SK-N-SH (cell line): ENCODE data around the gene RASSF9. TPM values are rescaled to one million over a fixed set of nuclear protein-coding genes. Genes with fewer than 3 reads are reported as not detected.

Experiments used
- CTCF ChIA-PET: fragments of 300-600, 350-600 bp; formaldehyde crosslinking; extraction: SDS; loops from one replicate; lab custom pipeline; 2021; lab: Yijun Ruan, JAX
- POLR2A ChIA-PET: fragments of 350-600 bp; sonication (Branson Sonifier 250); formaldehyde crosslinking; extraction: SDS; loops from one replicate; lab custom pipeline; 2020; ENCODE audit warnings: antibody characterized with exemption, inconsistent platforms; lab: Yijun Ruan, JAX
- DNase-seq: peaks from one replicate; pipeline ENCODE4 v3.0.0; 2012
- H2AFZ ChIP-seq: fragments of 200-600 bp; sonication (generic); 2 replicates; pipeline ENCODE4 v1.8.1; 2016; ENCODE audit warnings: antibody characterized with exemption, mild to moderate bottlenecking, low read depth
- H3F3A ChIP-seq: fragments of 200-600 bp; sonication (generic); replicated peaks from 2 replicates; pipeline ENCODE3; 2016; ENCODE audit warnings: antibody characterized with exemption, mild to moderate bottlenecking; ENCODE audit not compliant: insufficient read depth
- H3K27ac ChIP-seq, 2 experiments: fragments of 200-500 bp in 1 of 2; fragments of 200-600 bp in 1 of 2; sonication (Bioruptor generic) in 1 of 2; sonication (generic), shearing (Covaris generic) in 1 of 2; 2 replicates each; pipeline versions ENCODE4 v1.5.1 to v1.6.1; 2014 to 2016; ENCODE audit warnings: low read depth in 2 of 2, inconsistent platforms in 1 of 2, low read length in 1 of 2, mild to moderate bottlenecking in 1 of 2, mixed read lengths in 1 of 2
- H3K27me3 ChIP-seq: fragments of 200-600 bp; sonication (generic), shearing (Covaris generic); 2 replicates; pipeline ENCODE4 v1.6.1; 2016; ENCODE audit warnings: mixed run types; ENCODE audit not compliant: insufficient read depth
- H3K36me3 ChIP-seq, 2 experiments: fragments of 200-500 bp in 1 of 2; fragments of 200-600 bp in 1 of 2; sonication (Bioruptor generic) in 1 of 2; sonication (generic) in 1 of 2; replicated peaks in 1 of 2; 2 replicates each; pipeline versions ENCODE3 to v1.5.1; 2014 to 2016; ENCODE audit warnings: low read length in 1 of 2, mild to moderate bottlenecking in 1 of 2; ENCODE audit not compliant: insufficient read depth in 2 of 2, control insufficient read depth in 1 of 2
- H3K4me1 ChIP-seq, 2 experiments: fragments of 200-500 bp in 1 of 2; fragments of 200-600 bp in 1 of 2; sonication (Bioruptor generic) in 1 of 2; sonication (generic), shearing (Covaris generic) in 1 of 2; 2 replicates each; pipeline versions ENCODE4 v1.5.1 to v1.6.1; 2014 to 2016; ENCODE audit warnings: low read depth in 1 of 2, low read length in 1 of 2, mixed run types in 1 of 2; ENCODE audit not compliant: insufficient read depth in 2 of 2, control insufficient read depth in 1 of 2
- H3K4me2 ChIP-seq: fragments of 200-600 bp; sonication (generic), shearing (Covaris generic); 2 replicates; pipeline ENCODE4 v1.6.1; 2017; ENCODE audit warnings: mixed run types
- H3K4me3 ChIP-seq, 2 experiments: fragments of 200-500 bp in 1 of 2; fragments of 200-600 bp in 1 of 2; sonication (Bioruptor generic) in 1 of 2; sonication (generic), shearing (Covaris generic) in 1 of 2; 2 replicates each; pipeline versions ENCODE4 v1.5.1 to v1.8.1; 2014 to 2016; ENCODE audit warnings: low read depth in 2 of 2, inconsistent platforms in 1 of 2, low read length in 1 of 2, mild to moderate bottlenecking in 1 of 2, mixed read lengths in 1 of 2, moderate library complexity in 1 of 2
- H3K79me2 ChIP-seq: fragments of 200-600 bp; sonication (generic); 2 replicates; pipeline ENCODE4 v1.8.1; 2017; ENCODE audit warnings: mild to moderate bottlenecking; ENCODE audit not compliant: insufficient read depth
- H3K9ac ChIP-seq: fragments of 200-600 bp; sonication (generic); 2 replicates; pipeline ENCODE4 v1.6.1; 2017; ENCODE audit warnings: mixed run types
- H3K9me2 ChIP-seq: fragments of 200-600 bp; sonication (generic); 2 replicates; pipeline ENCODE4 v1.6.1; 2017; ENCODE audit warnings: mixed run types
- H3K9me3 ChIP-seq: fragments of 200-600 bp; sonication (generic); 2 replicates; pipeline ENCODE4 v1.6.1; 2017; ENCODE audit warnings: mixed run types, mild to moderate bottlenecking, moderate library complexity
- H4K20me1 ChIP-seq: fragments of 200-600 bp; sonication (generic); 2 replicates; pipeline ENCODE4 v1.6.1; 2017; ENCODE audit warnings: mild to moderate bottlenecking, mixed run types; ENCODE audit not compliant: insufficient read depth
- FOSL2 ChIP-seq: IDR thresholded peaks from 2 replicates; pipeline ENCODE4 v1.4.0; 2012; ENCODE audit warnings: low read depth, mild to moderate bottlenecking, moderate library complexity, borderline replicate concordance
- FOXJ3 ChIP-seq: sonication (generic); formaldehyde crosslinking; IDR thresholded peaks from 2 replicates; pipeline ENCODE4 v1.5.1; 2020; ENCODE audit warnings: mild to moderate bottlenecking, missing genetic modification reagents
- GATA2 ChIP-seq: sonication (generic); formaldehyde crosslinking; IDR thresholded peaks from 2 replicates; pipeline ENCODE4 v1.5.0; 2020; ENCODE audit warnings: mild to moderate bottlenecking, missing genetic modification reagents
- JUND ChIP-seq: IDR thresholded peaks from 2 replicates; pipeline ENCODE4 v1.4.0; 2012
- NFIC ChIP-seq: IDR thresholded peaks from 2 replicates; pipeline ENCODE4 v1.4.0; 2012; ENCODE audit warnings: borderline replicate concordance
- RFX5 ChIP-seq: IDR thresholded peaks from 2 replicates; pipeline ENCODE4 v1.6.1; 2012; ENCODE audit warnings: mild to moderate bottlenecking, improper control_type of control experiment, low read length
- TEAD4 ChIP-seq: IDR thresholded peaks from 2 replicates; pipeline ENCODE4 v1.4.0; 2012; ENCODE audit warnings: mild to moderate bottlenecking, borderline replicate concordance; ENCODE audit not compliant: insufficient read depth
- YY1 ChIP-seq: IDR thresholded peaks from 2 replicates; pipeline ENCODE4 v1.4.0; 2012; ENCODE audit warnings: low read depth, mild to moderate bottlenecking
- WGBS: methylation state at CpG from one replicate; pipeline ENCODE4 v1.1.6; 2017; ENCODE audit warnings: low lambda C conversion rate; 5-methylcytosine and 5-hydroxymethylcytosine counted together
- polyA plus RNA-seq, 3 experiments: library from polyadenylated mRNA; depleted of rRNA; stranded (reverse); fragments of >200 nt; gene quantifications; 2 replicates each; pipeline ENCODE4 v1.2.3, GENCODE V29; 2012
- TF ChIP-seq, protein P1 (sequence below): IDR thresholded peaks from 2 replicates; pipeline ENCODE4 v1.4.0; 2012; ENCODE audit warnings: low read depth, borderline replicate concordance
- TF ChIP-seq, protein P2 (sequence below): fragments of 200-600 bp; sonication (generic); IDR thresholded peaks from 2 replicates; pipeline ENCODE4 v1.6.1; 2017; ENCODE audit warnings: antibody characterized with exemption, mild to moderate bottlenecking, moderate library complexity
- TF ChIP-seq, protein P3 (sequence below): IDR thresholded peaks from 2 replicates; pipeline ENCODE4 v1.6.1; 2012; ENCODE audit warnings: mild to moderate bottlenecking, low read depth, low read length, moderate library complexity
- TF ChIP-seq, protein P4 (sequence below): IDR thresholded peaks from 2 replicates; pipeline ENCODE4; 2012

Gene RASSF9
- polyA plus RNA-seq, 1 of the 3 experiments (the other 2 are of a cell fraction) = 0.21 TPM

DNA sequence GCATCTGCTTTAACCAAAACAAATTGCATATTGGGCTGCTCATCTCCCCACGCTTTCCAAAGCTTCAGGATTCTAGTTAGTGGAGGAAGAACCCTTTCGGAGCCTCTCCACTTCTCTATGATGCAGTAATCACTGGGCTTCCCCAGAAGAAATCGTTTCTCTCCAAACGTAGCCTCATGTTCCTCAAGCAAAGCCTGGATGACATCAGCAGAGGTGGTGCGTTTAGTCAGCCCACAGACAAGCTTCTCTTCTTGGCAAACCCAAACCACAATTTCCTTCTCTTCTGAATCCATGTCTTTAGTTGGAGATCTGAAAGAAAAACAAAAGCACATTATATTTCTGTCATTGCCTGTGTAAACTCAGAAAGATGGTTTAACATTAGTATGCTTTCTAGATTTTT lies 30.6 kb downstream of the RASSF9 start:
- DNase-seq = no peak
- Histone ChIP-seq H3K9me2 (no peaks in the 10 kb centered on the region), H4K20me1 (no peaks in the 10 kb centered on the region), H3F3A (no peaks in the 10 kb centered on the region), H3K36me3 (no peaks in the 10 kb centered on the region), H3K4me1 (peaks cover 0 to 9% of the 10 kb centered on the region in 2 experiments; a peak in 1 of 4 replicates), H3K79me2 (no peaks in the 10 kb centered on the region), H3K9me3 (no peaks in the 10 kb centered on the region), H3K27ac (no peak overlapping the region), H3K27me3 (no peaks in the 10 kb centered on the region), H2AFZ (no peak overlapping the region; the same call in 1 of the 2 replicates), H3K4me2 (no peak overlapping the region), H3K4me3 (no peak overlapping the region)
- WGBS = 90% methylated on average over 5 of the region's 5 CpGs
- TF ChIP-seq, protein P1, sequence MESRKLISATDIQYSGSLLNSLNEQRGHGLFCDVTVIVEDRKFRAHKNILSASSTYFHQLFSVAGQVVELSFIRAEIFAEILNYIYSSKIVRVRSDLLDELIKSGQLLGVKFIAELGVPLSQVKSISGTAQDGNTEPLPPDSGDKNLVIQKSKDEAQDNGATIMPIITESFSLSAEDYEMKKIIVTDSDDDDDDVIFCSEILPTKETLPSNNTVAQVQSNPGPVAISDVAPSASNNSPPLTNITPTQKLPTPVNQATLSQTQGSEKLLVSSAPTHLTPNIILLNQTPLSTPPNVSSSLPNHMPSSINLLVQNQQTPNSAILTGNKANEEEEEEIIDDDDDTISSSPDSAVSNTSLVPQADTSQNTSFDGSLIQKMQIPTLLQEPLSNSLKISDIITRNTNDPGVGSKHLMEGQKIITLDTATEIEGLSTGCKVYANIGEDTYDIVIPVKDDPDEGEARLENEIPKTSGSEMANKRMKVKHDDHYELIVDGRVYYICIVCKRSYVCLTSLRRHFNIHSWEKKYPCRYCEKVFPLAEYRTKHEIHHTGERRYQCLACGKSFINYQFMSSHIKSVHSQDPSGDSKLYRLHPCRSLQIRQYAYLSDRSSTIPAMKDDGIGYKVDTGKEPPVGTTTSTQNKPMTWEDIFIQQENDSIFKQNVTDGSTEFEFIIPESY = no peak
- TF ChIP-seq, protein P2, sequence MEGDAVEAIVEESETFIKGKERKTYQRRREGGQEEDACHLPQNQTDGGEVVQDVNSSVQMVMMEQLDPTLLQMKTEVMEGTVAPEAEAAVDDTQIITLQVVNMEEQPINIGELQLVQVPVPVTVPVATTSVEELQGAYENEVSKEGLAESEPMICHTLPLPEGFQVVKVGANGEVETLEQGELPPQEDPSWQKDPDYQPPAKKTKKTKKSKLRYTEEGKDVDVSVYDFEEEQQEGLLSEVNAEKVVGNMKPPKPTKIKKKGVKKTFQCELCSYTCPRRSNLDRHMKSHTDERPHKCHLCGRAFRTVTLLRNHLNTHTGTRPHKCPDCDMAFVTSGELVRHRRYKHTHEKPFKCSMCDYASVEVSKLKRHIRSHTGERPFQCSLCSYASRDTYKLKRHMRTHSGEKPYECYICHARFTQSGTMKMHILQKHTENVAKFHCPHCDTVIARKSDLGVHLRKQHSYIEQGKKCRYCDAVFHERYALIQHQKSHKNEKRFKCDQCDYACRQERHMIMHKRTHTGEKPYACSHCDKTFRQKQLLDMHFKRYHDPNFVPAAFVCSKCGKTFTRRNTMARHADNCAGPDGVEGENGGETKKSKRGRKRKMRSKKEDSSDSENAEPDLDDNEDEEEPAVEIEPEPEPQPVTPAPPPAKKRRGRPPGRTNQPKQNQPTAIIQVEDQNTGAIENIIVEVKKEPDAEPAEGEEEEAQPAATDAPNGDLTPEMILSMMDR = no peak
- TF ChIP-seq GATA2 (CRISPR knock-in tag) = no peak
- TF ChIP-seq, all 33 proteins: peak for 0
- CTCF ChIA-PET = interaction anchor here (1.9 kb wide), 1 partner anchor 61 kb away, joined by 9 read pairs; no protein-coding TSS in a partner anchor
- no peak overlapping the region for H3K9ac ChIP-seq
- POLR2A ChIA-PET = no interaction called here

DNA sequence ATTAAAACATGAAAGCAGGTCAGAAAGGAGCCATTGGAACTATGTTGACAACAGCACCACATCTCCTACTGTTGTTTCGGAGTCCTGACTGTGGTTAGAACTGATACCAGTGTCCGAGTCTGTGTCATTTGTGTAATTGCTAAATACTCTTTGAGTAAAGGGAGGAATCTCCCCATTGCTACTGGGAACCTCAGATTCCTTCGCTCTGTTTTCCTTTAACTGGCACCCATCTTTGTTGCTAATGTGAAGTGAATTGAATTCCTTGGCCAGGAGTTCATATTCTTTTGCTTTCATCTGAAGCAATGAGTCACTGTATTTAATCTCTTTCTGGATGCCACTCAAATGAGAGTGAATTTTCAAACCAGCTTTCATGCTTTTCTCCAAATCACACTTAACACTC lies 31.5 kb downstream of the RASSF9 start:
- CTCF ChIA-PET = interaction anchor here (1.9 kb wide), 1 partner anchor 62 kb away, joined by 9 read pairs; no protein-coding TSS in a partner anchor
- Histone ChIP-seq H3F3A (no peaks in the 10 kb centered on the region), H3K4me2 (0 out of 2 replicates have a peak overlapping the region, but pooled peaks have one; percentile 4), H3K4me1 (peaks cover 0 to 9% of the 10 kb centered on the region in 2 experiments; a peak in 1 of 4 replicates), H3K27me3 (no peaks in the 10 kb centered on the region), H3K9me2 (no peaks in the 10 kb centered on the region), H3K4me3 (no peak overlapping the region), H3K9ac (no peak overlapping the region), H3K79me2 (no peaks in the 10 kb centered on the region), H3K27ac (peak overlapping the region in 1 of 2 experiments; percentile 53; a peak in 2 of 4 replicates), H3K9me3 (no peaks in the 10 kb centered on the region), H4K20me1 (no peaks in the 10 kb centered on the region), H3K36me3 (no peaks in the 10 kb centered on the region), H2AFZ (no peak overlapping the region)
- peak; percentile 24; the same call in 1 of the 2 replicates for TF ChIP-seq YY1
- TF ChIP-seq, protein P3, sequence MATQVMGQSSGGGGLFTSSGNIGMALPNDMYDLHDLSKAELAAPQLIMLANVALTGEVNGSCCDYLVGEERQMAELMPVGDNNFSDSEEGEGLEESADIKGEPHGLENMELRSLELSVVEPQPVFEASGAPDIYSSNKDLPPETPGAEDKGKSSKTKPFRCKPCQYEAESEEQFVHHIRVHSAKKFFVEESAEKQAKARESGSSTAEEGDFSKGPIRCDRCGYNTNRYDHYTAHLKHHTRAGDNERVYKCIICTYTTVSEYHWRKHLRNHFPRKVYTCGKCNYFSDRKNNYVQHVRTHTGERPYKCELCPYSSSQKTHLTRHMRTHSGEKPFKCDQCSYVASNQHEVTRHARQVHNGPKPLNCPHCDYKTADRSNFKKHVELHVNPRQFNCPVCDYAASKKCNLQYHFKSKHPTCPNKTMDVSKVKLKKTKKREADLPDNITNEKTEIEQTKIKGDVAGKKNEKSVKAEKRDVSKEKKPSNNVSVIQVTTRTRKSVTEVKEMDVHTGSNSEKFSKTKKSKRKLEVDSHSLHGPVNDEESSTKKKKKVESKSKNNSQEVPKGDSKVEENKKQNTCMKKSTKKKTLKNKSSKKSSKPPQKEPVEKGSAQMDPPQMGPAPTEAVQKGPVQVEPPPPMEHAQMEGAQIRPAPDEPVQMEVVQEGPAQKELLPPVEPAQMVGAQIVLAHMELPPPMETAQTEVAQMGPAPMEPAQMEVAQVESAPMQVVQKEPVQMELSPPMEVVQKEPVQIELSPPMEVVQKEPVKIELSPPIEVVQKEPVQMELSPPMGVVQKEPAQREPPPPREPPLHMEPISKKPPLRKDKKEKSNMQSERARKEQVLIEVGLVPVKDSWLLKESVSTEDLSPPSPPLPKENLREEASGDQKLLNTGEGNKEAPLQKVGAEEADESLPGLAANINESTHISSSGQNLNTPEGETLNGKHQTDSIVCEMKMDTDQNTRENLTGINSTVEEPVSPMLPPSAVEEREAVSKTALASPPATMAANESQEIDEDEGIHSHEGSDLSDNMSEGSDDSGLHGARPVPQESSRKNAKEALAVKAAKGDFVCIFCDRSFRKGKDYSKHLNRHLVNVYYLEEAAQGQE = no peak
- TF ChIP-seq RFX5 = no peak
- peak; percentile 26; the same call in 1 of the 2 replicates for TF ChIP-seq TEAD4
- no peak for TF ChIP-seq FOXJ3
- TF ChIP-seq FOSL2 = peak; percentile 57; the same call in 1 of the 2 replicates
- TF ChIP-seq, protein P4, sequence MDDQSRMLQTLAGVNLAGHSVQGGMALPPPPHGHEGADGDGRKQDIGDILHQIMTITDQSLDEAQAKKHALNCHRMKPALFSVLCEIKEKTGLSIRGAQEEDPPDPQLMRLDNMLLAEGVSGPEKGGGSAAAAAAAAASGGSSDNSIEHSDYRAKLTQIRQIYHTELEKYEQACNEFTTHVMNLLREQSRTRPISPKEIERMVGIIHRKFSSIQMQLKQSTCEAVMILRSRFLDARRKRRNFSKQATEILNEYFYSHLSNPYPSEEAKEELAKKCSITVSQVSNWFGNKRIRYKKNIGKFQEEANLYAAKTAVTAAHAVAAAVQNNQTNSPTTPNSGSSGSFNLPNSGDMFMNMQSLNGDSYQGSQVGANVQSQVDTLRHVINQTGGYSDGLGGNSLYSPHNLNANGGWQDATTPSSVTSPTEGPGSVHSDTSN = peak; percentile 75
- peak; percentile 29; the same call in 1 of the 2 replicates for TF ChIP-seq JUND
- TF ChIP-seq NFIC = peak; percentile 43; the same call in 1 of the 2 replicates
- 57% methylated on average over 3 of the region's 3 CpGs for WGBS
- no peak for DNase-seq
- POLR2A ChIA-PET = no interaction called here
